Glutamatergic neuron (in vitro differentiated cells): ENCODE measurements around the gene ACIN1. TPM values are rescaled to one million over a fixed set of nuclear protein-coding genes. Genes with fewer than 3 reads are reported as not detected.
"Not testable (repeated sequence)": the region's sequence is repeated elsewhere in the genome, so short reads cannot be mapped to it uniquely, and the experiment has no call there.

Experiments
- DNase-seq: peaks from one replicate; pipeline ENCODE4 v3.0.0; 2022
- H3K27ac Mint-ChIP-seq: one replicate; pipeline ENCODE4 v1.8.0; 2020; ENCODE audit warnings: mild to moderate bottlenecking, mixed read lengths, inconsistent platforms; ENCODE audit not compliant: unreplicated experiment
- H3K27me3 Mint-ChIP-seq: one replicate; pipeline ENCODE4 v1.8.0; 2020; ENCODE audit warnings: mild to moderate bottlenecking, moderate library complexity, mixed read lengths, inconsistent platforms; ENCODE audit not compliant: unreplicated experiment
- H3K36me3 Mint-ChIP-seq: one replicate; pipeline ENCODE4 v1.8.0; 2020; ENCODE audit warnings: mild to moderate bottlenecking, mixed read lengths, inconsistent platforms; ENCODE audit not compliant: unreplicated experiment
- H3K4me1 Mint-ChIP-seq: one replicate; pipeline ENCODE4 v1.8.0; 2020; ENCODE audit warnings: mild to moderate bottlenecking, low read depth, mixed read lengths, inconsistent platforms; ENCODE audit not compliant: unreplicated experiment
- H3K4me3 Mint-ChIP-seq: one replicate; pipeline ENCODE4 v1.8.0; 2020; ENCODE audit warnings: mild to moderate bottlenecking, mixed read lengths, inconsistent platforms; ENCODE audit not compliant: unreplicated experiment
- H3K9me3 Mint-ChIP-seq: one replicate; pipeline ENCODE4 v1.8.0; 2020; ENCODE audit warnings: mild to moderate bottlenecking, moderate library complexity, mixed read lengths, inconsistent platforms; ENCODE audit not compliant: unreplicated experiment
- CTCF ChIP-seq: fragments of 200-600 bp; sonication (generic); IDR thresholded peaks from one replicate; pipeline ENCODE4 v1.5.0; 2021; ENCODE audit not compliant: partially characterized antibody, unreplicated experiment
- total RNA-seq: library from RNA; stranded (reverse); fragmentation: NEBNext Ultra II Directional; extraction: Animal tissue kit (Norgen Biotek cat#: 25700); gene quantifications from one replicate; pipeline ENCODE4 v1.2.1, GENCODE V29; 2021; ENCODE audit not compliant: unreplicated experiment

Gene ACIN1
- total RNA-seq, 1 donor from 2014 or later = 341 TPM

- no peak for DNase-seq
- TF ChIP-seq CTCF = no peak
- Mint-ChIP-seq H3K27me3 (peaks cover 6% of the 10 kb centered on the region), H3K27ac (no peak overlapping the region), H3K9me3 (peaks cover 5% of the 10 kb centered on the region), H3K4me3 (no peak overlapping the region), H3K4me1 (peaks cover 3% of the 10 kb centered on the region), H3K36me3 (peaks cover 4% of the 10 kb centered on the region)
These were observed 15.8 kb upstream of the ACIN1 start for GRCh38 chr14:23110579-23111365.

- peaks cover 11% of the 10 kb centered on the region for H3K36me3 Mint-ChIP-seq
- no peak for DNase-seq
- no peak overlapping the region for H3K4me3 Mint-ChIP-seq
- H3K4me1 Mint-ChIP-seq = peaks cover 3% of the 10 kb centered on the region
- no peak for TF ChIP-seq CTCF
- H3K27me3 Mint-ChIP-seq = peaks cover 6% of the 10 kb centered on the region
- peaks cover 5% of the 10 kb centered on the region for H3K9me3 Mint-ChIP-seq
- H3K27ac Mint-ChIP-seq = no peak overlapping the region
These were observed 14.8 kb upstream of the ACIN1 start for GRCh38 chr14:23109769-23110168.

- not testable (repeated sequence) for DNase-seq, H3K4me3 Mint-ChIP-seq, H3K27ac Mint-ChIP-seq, H3K27me3 Mint-ChIP-seq, H3K4me1 Mint-ChIP-seq, H3K9me3 Mint-ChIP-seq
- peaks cover 11% of the 10 kb centered on the region for H3K36me3 Mint-ChIP-seq
These were observed 13.2 kb upstream of the ACIN1 start for GRCh38 chr14:23108169-23108568.

- not testable (repeated sequence) for H3K27ac Mint-ChIP-seq, H3K27me3 Mint-ChIP-seq, DNase-seq, H3K4me3 Mint-ChIP-seq, H3K4me1 Mint-ChIP-seq, H3K9me3 Mint-ChIP-seq
- peaks cover 11% of the 10 kb centered on the region for H3K36me3 Mint-ChIP-seq
These were observed 12.7 kb upstream of the ACIN1 start for GRCh38 chr14:23107620-23108019.

GRCh38 chr14:23106747-23107045 is 11.8 kb upstream of the ACIN1 start:
- H3K9me3 Mint-ChIP-seq = peaks cover 9% of the 10 kb centered on the region
- H3K36me3 Mint-ChIP-seq = peaks cover 11% of the 10 kb centered on the region
- H3K4me3 Mint-ChIP-seq = peak overlapping the region; percentile 52
- TF ChIP-seq CTCF = no peak
- H3K27me3 Mint-ChIP-seq = peaks cover 6% of the 10 kb centered on the region
- DNase-seq = no peak
- H3K4me1 Mint-ChIP-seq = no peaks in the 10 kb centered on the region
- no peak overlapping the region for H3K27ac Mint-ChIP-seq

- DNase-seq = no peak
- no peak for TF ChIP-seq CTCF
- Mint-ChIP-seq H3K9me3 (peaks cover 9% of the 10 kb centered on the region), H3K4me3 (no peak overlapping the region), H3K27me3 (peaks cover 6% of the 10 kb centered on the region), H3K4me1 (no peaks in the 10 kb centered on the region), H3K36me3 (peaks cover 11% of the 10 kb centered on the region), H3K27ac (no peak overlapping the region)
These were observed 10.4 kb upstream of the ACIN1 start for GRCh38 chr14:23105348-23105824.
